B cell (primary cell): Measurements from ENCODE around the gene MMP12. TPM values are rescaled to one million over a fixed set of nuclear protein-coding genes. Genes with fewer than 3 reads are reported as not detected.

Experiments used
- ATAC-seq: fragments of 200-7000 bp; cut with Tn5 transposase; one replicate; pipeline ENCODE4 v1.10.0; 2021; ENCODE audit warnings: low read depth, mild to moderate bottlenecking, moderate number of reproducible peaks, moderate library complexity
- CTCF ChIA-PET: fragments of 350-600 bp; sonication (Branson Sonifier 250); formaldehyde crosslinking; loops from one replicate; lab custom pipeline; 2021; ENCODE audit warnings: antibody characterized with exemption, inconsistent platforms; lab: Charles Lee
- POLR2A ChIA-PET: fragments of 350-600 bp; sonication (Branson Sonifier 250); formaldehyde crosslinking; loops from one replicate; lab custom pipeline; 2021; ENCODE audit warnings: antibody characterized with exemption; lab: Charles Lee
- DNase-seq: peaks from one replicate; pipeline ENCODE4 v3.0.0; 2013
- H2AFZ ChIP-seq: 2 replicates; pipeline ENCODE4 v1.6.1; 2012; ENCODE audit warnings: mild to moderate bottlenecking, low read depth, low read length; ENCODE audit not compliant: insufficient read depth, poor library complexity, severe bottlenecking
- H3K27ac ChIP-seq, 2 donors: 1 replicate in 1 of 2; 2 replicates in 1 of 2; pipeline ENCODE4 v1.5.1; 2012 to 2013; ENCODE audit warnings: low read length in 2 of 2, mild to moderate bottlenecking in 2 of 2, moderate library complexity in 1 of 2
- H3K27me3 ChIP-seq, 4 experiments: fragments of 200-600 bp in 1 of 4; sonication (generic) in 1 of 4; replicated peaks in 1 of 4; 1 replicate in 2 of 4; 2 replicates in 2 of 4; pipeline versions ENCODE4 v1.6.1 to v1.7.0; 2013 to 2016; ENCODE audit warnings: low read length in 3 of 4, mild to moderate bottlenecking in 2 of 4, mixed read lengths in 1 of 4, moderate library complexity in 1 of 4; ENCODE audit not compliant: insufficient read depth in 4 of 4, control insufficient read depth in 3 of 4; ENCODE audit errors: control extremely low read depth in 1 of 4
- H3K36me3 ChIP-seq, 2 experiments: replicated peaks in 1 of 2; 1 replicate in 1 of 2; 2 replicates in 1 of 2; pipeline versions ENCODE4 v1.6.1 to v1.7.1; 2013; ENCODE audit warnings: low read length in 1 of 2; ENCODE audit not compliant: insufficient read depth in 2 of 2, control insufficient read depth in 1 of 2; ENCODE audit errors: control extremely low read depth in 1 of 2, extremely low read depth in 1 of 2
- H3K4me1 ChIP-seq, 2 donors: fragments of 200-600 bp in 1 of 2; sonication (generic) in 1 of 2; 1 replicate in 1 of 2; 2 replicates in 1 of 2; pipeline versions ENCODE4 v1.5.1 to v1.6.1; 2013 to 2017; ENCODE audit warnings: low read length in 2 of 2; ENCODE audit not compliant: control insufficient read depth in 2 of 2, insufficient read depth in 2 of 2
- H3K4me2 ChIP-seq: replicated peaks from 2 replicates; pipeline ENCODE3; 2012; ENCODE audit warnings: mild to moderate bottlenecking, low read depth, low read length; ENCODE audit not compliant: poor library complexity, severe bottlenecking
- H3K4me3 ChIP-seq, 5 experiments: fragments of 200-600 bp in 1 of 5; sonication (generic) in 1 of 5; 1 replicate in 3 of 5; 2 replicates in 2 of 5; pipeline versions ENCODE4 v1.5.1 to v1.7.0; 2011 to 2016; ENCODE audit warnings: low read length in 4 of 5, mild to moderate bottlenecking in 4 of 5, low read depth in 2 of 5, control low read depth in 1 of 5, moderate library complexity in 1 of 5; ENCODE audit not compliant: insufficient read depth in 1 of 5; ENCODE audit errors: control extremely low read depth in 1 of 5, extremely low read depth in 1 of 5
- H3K79me2 ChIP-seq: fragments of 200-600 bp; sonication (generic); one replicate; pipeline ENCODE4 v1.6.0; 2016; ENCODE audit warnings: low read length; ENCODE audit not compliant: control insufficient read depth, insufficient read depth
- H3K9ac ChIP-seq: fragments of 200-600 bp; sonication (generic); 2 replicates; pipeline ENCODE4 v1.6.1; 2017; ENCODE audit warnings: mild to moderate bottlenecking, low read length, moderate library complexity
- H3K9me3 ChIP-seq, 3 donors: one replicate each; pipeline versions ENCODE4 v1.6.1 to v1.7.1; 2013; ENCODE audit warnings: low read length in 2 of 3; ENCODE audit not compliant: control insufficient read depth in 2 of 3, insufficient read depth in 1 of 3; ENCODE audit errors: control extremely low read depth in 1 of 3
- H4K20me1 ChIP-seq: 2 replicates; pipeline ENCODE4 v1.6.0; 2012; ENCODE audit warnings: mild to moderate bottlenecking, low read length; ENCODE audit not compliant: insufficient read depth, control insufficient read depth, poor library complexity, severe bottlenecking
- H3K27ac Mint-ChIP-seq: one replicate; pipeline ENCODE4 v1.8.0; 2021; ENCODE audit warnings: mixed read lengths
- H3K27me3 Mint-ChIP-seq: one replicate; pipeline ENCODE4 v1.8.0; 2021; ENCODE audit warnings: mixed read lengths
- H3K4me1 Mint-ChIP-seq: one replicate; pipeline ENCODE4 v1.8.0; 2021; ENCODE audit warnings: mixed read lengths
- H3K4me3 Mint-ChIP-seq: one replicate; pipeline ENCODE4 v1.8.0; 2021; ENCODE audit warnings: mixed read lengths
- H3K9me3 Mint-ChIP-seq: one replicate; pipeline ENCODE4 v1.8.0; 2022; ENCODE audit warnings: mixed read lengths; ENCODE audit not compliant: insufficient read depth
- CTCF ChIP-seq: fragments of 200-600 bp; IDR thresholded peaks from one replicate; pipeline ENCODE4 v1.8.0; 2022; ENCODE audit warnings: antibody characterized with exemption, mild to moderate bottlenecking
- EZH2 ChIP-seq: IDR thresholded peaks from 2 replicates; pipeline ENCODE4 v1.6.1; 2012; ENCODE audit warnings: borderline replicate concordance, low read depth, mild to moderate bottlenecking, moderate library complexity, low read length; ENCODE audit not compliant: insufficient read depth, poor library complexity, severe bottlenecking
- WGBS: methylation state at CpG from one replicate; pipeline ENCODE4 v1.1.5; 2013; ENCODE audit warnings: missing lambda C conversion rate; ENCODE audit not compliant: insufficient coverage; 5-methylcytosine and 5-hydroxymethylcytosine counted together
- intact Hi-C: fragments of 100-400 bp; cut with micrococcal nuclease; formaldehyde crosslinking; loops from one replicate; pipeline ENCODE4 v1.10.0; 2022
- polyA minus RNA-seq: library from RNA; depleted of rRNA, polyadenylated mRNA; stranded (reverse); fragments of >200 nt; gene quantifications from 2 replicates; pipeline ENCODE4 v1.2.3, GENCODE V29; 2012
- polyA plus RNA-seq: library from polyadenylated mRNA; depleted of rRNA; stranded (reverse); fragments of >200 nt; gene quantifications from 2 replicates; pipeline ENCODE4 v1.2.3, GENCODE V29; 2012
- total RNA-seq, 2 donors: library from RNA; stranded (reverse); fragments of 120-200 nt in 1 of 2; gene quantifications; 1 replicate in 1 of 2; 2 replicates in 1 of 2; pipeline versions ENCODE4 v1.2.3 to v1.2.4, GENCODE V29; 2013 to 2022

The MMP12 gene
- not detected in 2 replicates for total RNA-seq
- not detected for total RNA-seq (2013)
- polyA plus RNA-seq, result not detected in 2 replicates
- not detected in 2 replicates for polyA minus RNA-seq

DNA sequence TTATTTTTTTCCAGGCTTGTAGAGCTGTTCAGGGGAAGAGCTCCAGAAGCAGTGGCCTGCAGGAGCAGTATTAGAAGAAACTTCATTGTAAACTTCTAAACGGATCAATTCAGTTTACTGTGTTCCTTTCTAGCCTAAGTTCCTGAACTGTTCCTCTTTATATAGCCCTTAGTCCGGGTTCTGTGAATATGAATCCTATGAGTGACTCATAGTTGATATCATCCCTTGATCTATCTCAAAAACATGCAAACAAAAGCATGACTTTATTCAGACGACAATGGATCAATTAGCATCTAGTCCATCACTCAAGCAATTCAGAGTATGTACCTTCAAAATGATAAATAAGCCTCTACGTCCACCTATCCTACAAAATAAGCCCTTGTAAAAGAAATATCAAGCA is at the start of gene MMP12:
MMP12 (minus strand) TSS at position 131 of the 400 bp plus-strand sequence; CDS start at position 86, 45 bp downstream.
- H3K4me3 ChIP-seq, result no peak within 1 kb of the TSS
- no peaks in the 10 kb centered on the region for H3K9me3 ChIP-seq
- no peaks in the 10 kb centered on the region for H3K4me1 ChIP-seq
- H3K9ac ChIP-seq, result no peak within 1 kb of the TSS
- intact Hi-C loops, result no loop called here
- H4K20me1 ChIP-seq, result no peaks in the 10 kb centered on the region
- Mint-ChIP-seq H3K4me3 (no peak within 1 kb of the TSS), H3K4me1 (no peaks in the 10 kb centered on the region), H3K27ac (no peak within 1 kb of the TSS), H3K9me3 (peaks cover 3% of the 10 kb centered on the region), H3K27me3 (peaks cover 17% of the 10 kb centered on the region)
- no CpG with 5 or more reads among the region's 4 CpGs for WGBS
- TF ChIP-seq CTCF, result no peak
- no peak within 1 kb of the TSS for H2AFZ ChIP-seq
- H3K27me3 ChIP-seq, result no peaks in the 10 kb centered on the region
- H3K36me3 ChIP-seq, result no peaks in the 10 kb centered on the region
- ATAC-seq, result no peak
- H3K4me2 ChIP-seq, result no peak within 1 kb of the TSS
- POLR2A ChIA-PET, result no interaction called here
- H3K27ac ChIP-seq, result no peak within 1 kb of the TSS
- no peaks in the 10 kb centered on the region for H3K79me2 ChIP-seq
- DNase-seq, result no peak
- CTCF ChIA-PET, result no interaction called here

DNA sequence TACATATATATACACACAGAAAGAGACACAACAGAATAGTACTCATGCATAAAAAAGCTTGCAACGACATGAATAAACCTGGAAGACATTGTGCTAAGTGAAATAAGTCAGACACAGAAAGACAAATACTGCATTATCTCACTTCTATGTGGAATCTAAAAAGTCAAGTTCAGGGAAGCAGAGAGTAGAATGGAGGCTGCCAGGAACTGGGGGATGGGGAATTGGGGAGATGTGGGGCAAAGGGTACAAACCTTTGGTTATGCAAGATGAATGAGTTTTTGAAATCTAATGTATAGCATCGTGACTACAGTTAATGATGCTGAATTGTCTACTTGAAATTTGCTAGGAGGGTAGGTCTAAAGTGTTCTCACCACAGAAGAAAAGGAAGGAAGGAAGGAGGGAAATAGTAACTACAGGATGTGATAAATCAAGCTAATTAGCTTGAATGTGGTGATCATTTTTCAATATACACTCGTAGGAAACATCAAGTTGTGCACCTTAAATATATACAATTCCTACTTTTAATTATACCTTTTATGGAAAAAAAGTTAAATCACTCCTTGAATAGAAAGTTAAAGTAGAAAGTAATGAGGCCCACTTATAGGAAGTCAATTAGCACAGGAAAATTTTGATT is 46.9 kb upstream of the MMP12 start:
- H3K27me3 Mint-ChIP-seq, result peaks cover 17% of the 10 kb centered on the region
- Histone ChIP-seq H3K36me3 (no peaks in the 10 kb centered on the region), H3K27ac (no peak overlapping the region), H3K4me3 (no peak overlapping the region), H3K79me2 (no peaks in the 10 kb centered on the region), H3K9me3 (peaks cover 0 to 3% (median 0%) of the 10 kb centered on the region in 3 donors), H2AFZ (no peak overlapping the region), H3K4me1 (peaks cover 16 to 25% of the 10 kb centered on the region in 2 donors), H3K9ac (no peak overlapping the region), H3K4me2 (no peak overlapping the region), H4K20me1 (no peaks in the 10 kb centered on the region), H3K27me3 (peaks cover 0 to 3% (median 0%) of the 10 kb centered on the region in 4 experiments)
- CTCF ChIA-PET, result interaction anchor here (1.3 kb wide), 1 partner anchor 19 kb away, joined by 3 read pairs; no protein-coding TSS in a partner anchor
- intact Hi-C loops, result no loop called here
- POLR2A ChIA-PET, result no interaction called here
- TF ChIP-seq EZH2 (no peak), CTCF (no peak)
- no peak overlapping the region for H3K4me3 Mint-ChIP-seq
- peaks cover 21% of the 10 kb centered on the region for H3K4me1 Mint-ChIP-seq
- ATAC-seq (no peak), DNase-seq (no peak)
- 50% methylated on average over 1 of the region's 3 CpGs for WGBS
- H3K9me3 Mint-ChIP-seq, result no peaks in the 10 kb centered on the region
- no peak overlapping the region for H3K27ac Mint-ChIP-seq
